Measurements from ENCODE around the gene HDAC11. TPM values are rescaled to one million over a fixed set of nuclear protein-coding genes. Genes with fewer than 3 reads are reported as not detected.

Gene HDAC11
- total RNA-seq, 2 donors from 2014 or later = 12.9 to 15.3 TPM

DNA sequence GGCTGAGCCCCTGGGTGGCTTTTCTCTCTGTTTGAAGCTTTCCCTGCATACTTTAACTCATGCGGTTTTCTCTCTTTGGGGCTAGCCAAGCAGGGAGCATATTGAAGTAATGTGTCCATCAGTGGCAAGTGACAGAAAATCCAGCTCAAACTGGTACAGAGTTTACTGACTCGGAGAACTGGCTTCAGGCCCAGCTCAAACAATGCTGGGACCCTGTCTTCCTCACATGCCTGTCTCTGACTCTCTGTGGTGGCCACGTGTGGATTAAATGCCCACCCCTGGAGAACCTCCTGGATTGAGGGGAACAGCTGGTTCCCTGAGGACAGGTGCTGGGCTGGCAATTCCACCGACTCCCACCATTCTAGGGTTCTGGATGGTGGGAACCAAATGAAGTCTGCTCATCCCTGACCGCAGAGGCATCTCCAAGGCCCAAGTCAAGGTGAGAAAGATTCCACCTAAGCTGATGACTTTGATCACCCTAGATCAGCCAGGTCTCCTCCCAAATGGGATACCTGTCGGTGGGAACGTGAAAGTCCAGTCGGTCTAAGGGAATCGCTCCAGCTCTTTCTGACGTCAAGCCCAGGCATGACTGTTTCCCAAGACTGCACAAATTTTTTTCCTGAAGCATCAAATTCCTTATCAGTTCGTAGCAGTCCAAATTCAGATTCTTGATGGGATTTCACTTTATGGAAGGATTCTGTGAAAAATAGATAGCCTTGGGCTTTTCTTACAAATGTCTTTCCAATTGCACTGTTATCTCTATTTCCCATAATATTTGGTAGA lies 16.3 kb upstream of the HDAC11 start:
- no peak for DNase-seq (ENCODE audit: low spot score)
- intact Hi-C loops (cut with DNase I) = loop anchor here in 1 of 2 donors (10.0 kb wide), 1 partner anchor 379 kb away; no protein-coding TSS in a partner anchor

DNA sequence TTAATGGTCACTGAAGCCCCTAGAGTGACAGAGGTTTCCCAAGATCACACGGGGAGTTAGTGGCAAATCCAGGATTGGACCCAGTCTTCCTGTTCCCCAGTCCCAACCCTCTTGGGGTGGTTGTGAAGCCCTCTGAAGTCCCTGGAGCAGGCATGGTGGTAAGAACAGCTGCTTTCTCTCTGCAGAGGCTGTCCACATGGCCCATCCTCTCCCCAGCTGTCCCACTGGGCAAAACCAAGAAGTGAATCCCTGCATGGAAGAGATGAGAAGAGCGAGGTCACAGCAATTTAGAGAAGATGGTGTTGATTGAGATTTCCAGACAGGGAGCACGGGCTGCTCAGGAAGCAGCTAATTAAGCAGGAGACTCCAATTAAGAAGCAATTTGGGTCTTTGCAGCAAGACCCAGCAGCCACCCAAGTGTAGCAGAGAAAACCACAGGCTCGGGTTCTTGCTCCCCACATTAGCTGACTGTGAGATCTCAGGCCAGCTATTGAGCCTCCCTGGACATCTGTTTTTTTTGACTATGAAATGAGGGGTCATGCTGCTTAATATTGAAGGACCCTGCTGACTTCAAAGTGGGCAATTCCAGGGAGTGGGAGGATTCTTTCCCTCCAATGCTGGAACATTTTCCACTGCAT lies 14.8 kb upstream of the HDAC11 start:
- DNase-seq (ENCODE audit: low spot score) = no peak
- intact Hi-C loops (cut with DNase I) = loop anchor here in 1 of 2 donors (10.0 kb wide), 1 partner anchor 381 kb away; no protein-coding TSS in a partner anchor

DNA sequence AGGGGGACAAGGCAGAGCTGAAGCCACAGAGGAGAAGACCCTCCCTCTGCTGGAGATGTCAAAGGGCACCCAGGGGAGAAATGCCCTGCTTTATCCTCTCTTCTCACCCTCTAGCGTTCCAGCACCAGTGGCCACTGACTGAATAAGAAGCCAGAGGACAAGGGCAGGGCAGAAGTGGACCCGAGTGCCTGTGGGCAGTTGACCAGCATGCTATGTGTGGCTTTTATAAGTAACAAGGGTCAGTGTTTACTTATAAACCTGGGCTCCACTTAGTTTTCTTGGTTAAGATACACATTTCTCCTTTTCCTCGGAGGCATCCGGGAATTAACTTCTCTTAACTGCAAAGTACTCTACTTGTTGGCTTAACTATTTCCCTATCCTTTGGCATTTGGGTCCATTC lies 13.3 kb upstream of the HDAC11 start:
- no peak for DNase-seq (ENCODE audit: low spot score)
- intact Hi-C loops (cut with DNase I) = loop anchor here in 1 of 2 donors (10.0 kb wide), 1 partner anchor 382 kb away; no protein-coding TSS in a partner anchor

DNA sequence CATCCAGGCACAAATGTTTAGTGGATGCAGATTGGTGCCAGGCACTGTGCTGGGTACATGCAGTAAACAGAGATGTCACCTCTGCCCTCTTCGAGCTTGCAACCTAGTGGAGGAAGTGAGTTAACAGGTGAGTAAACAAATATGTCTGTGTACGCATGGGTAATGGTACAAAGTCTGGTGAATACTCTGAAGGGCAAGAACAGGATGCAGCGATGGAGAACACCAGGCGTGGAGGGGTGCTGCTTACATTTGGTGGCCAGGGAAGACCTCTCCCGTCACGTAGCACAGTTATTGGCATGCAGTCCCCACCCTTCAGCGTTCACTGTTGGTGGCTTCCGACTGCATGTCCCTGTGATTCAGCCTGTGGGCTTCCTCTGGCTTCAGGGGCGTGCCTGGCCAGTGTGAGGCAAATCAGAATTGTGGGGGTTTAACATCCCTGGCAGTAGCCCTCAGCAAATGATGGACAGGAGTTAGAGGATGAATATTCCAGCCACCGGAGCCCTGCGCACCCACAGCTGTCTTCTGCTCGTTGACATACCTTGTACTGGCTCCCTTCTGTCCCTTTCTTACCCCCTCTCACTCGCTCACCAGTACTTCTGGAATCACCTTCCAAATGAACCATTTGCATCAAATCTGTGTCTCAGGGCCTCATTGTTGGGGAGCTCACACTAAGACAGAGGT lies 9.1 kb upstream of the HDAC11 start:
- peak; percentile 47 for DNase-seq (ENCODE audit: low spot score)
- intact Hi-C loops (cut with DNase I) = no loop called here

DNA sequence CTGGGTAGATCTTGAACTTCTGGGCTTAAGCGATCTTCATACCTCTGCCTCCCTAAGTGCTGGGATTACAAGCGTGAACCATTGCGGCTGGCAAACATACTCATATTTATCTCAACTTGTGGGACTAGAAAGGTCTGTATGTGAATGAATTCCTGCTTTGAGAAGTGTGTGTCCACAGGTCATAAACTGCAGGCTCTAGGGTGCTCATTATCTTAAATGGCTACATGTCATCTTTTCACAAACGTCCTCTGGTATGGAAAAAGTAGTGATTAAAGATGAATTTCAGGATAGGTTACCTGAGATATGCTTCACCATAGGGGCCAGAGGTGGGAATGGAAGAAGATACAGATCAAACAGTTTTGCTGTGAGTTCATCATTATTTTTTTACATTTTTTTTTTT lies 7.8 kb upstream of the HDAC11 start:
- intact Hi-C loops (cut with DNase I) = no loop called here
- DNase-seq (ENCODE audit: low spot score) = no peak

DNA sequence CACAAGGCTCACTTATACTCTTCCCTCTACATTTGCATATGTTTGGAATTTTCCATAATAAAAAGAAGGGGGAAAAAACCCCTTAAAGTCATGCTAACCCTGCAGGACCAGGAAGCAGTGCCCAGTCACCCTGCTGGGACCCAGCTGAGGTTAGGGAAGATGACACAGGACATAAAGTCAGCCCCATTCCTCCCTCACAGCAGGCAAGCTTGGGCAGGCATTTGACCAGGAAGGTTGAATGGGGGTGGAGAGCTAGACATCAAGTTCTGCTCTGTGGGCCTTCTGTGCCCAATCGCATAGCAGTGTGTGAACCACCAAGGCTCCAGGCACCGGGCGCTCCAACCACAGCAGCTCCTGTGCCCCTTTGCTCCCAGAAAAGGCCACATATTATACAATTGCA lies 7.1 kb upstream of the HDAC11 start:
- peak; percentile 66 for DNase-seq (ENCODE audit: low spot score)
- intact Hi-C loops (cut with DNase I) = no loop called here

DNA sequence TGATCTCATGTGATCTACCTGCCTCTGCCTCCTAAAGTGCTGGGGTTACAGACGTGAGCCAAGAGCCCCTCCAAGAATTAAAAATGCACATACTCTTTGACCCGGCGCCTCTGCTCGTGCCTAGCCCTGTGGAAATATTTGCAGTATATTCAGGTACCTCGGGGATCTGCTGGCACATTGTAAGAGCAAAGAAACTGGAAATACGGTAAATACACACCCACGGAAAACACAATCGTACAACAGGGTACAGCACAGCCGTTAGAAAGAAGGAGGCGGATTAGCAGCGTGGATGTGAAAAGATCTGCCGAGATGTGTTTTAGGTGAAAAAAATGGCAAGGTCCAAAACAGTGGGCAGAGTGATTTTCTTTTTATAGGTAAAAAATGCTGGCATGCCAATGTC lies 6.1 kb upstream of the HDAC11 start:
- intact Hi-C loops (cut with DNase I) = no loop called here

DNA sequence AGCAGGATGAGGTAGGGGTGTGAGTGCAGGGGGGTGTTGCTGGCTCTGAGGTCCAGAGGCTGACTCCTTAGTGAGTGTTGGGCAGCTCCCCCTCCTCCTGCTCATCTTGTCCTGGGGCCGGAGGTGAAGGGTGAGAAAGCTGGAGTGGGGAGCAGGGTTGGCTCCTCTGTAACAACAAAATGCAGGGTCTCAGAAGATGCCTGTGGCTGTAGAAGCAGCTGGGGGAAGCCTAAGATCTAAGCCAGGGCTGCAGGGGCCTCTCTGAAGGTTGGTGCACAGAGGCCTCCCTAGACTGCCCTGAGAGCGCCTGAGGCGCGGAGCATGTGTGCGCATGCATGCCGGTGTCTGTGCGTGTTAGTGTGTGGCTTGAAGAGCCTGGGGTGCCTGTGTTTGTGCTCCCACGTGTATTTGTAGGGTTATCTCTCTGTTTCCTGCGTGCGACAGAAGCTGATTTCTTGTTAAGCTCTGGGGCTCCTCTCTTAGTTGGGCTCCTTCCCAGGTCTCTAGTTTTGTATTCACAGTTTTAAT lies 5.3 kb upstream of the HDAC11 start:
- intact Hi-C loops (cut with DNase I) = no loop called here
- peak; percentile 56 for DNase-seq (ENCODE audit: low spot score)

More for the DNA sequence above, 6.1 kb upstream of the HDAC11 start:
- DNase-seq (ENCODE audit: low spot score) = peak; percentile 47

DNA sequence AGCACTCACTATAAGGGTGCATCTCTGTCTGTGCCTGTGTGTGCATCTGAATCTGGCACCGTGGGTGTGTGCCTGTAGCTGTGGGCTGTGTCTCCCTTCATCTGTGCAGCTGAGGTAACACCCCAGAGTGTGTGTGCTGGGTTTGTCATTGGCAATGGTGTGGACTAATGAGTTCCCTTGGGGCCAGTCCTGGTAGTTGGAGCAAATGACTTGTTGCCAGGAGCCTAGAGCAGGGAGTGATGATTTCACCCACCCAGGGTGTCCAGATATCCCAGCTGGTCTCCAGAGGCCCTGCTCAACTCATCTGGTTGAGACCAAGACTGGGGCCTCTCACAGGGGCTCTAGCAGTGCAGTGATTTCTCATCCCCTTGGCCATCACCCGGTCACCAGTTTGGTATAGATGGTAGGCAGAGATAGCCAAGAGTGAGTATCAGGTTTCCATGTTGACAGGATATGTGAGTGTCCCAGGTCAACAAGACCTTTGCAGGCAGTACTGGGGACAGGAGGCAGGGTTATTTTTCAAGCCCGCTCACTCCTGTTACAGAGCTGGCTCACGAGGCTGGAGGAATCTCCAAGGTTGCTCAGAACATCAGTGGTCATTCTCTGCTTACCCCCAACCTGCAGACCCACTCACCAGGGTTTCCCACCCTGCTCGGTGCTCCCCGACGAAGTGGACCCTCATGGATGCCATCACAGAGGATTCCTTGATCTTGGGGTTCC lies 4.1 kb upstream of the HDAC11 start:
- intact Hi-C loops (cut with DNase I) = no loop called here
- peak; percentile 56 for DNase-seq (ENCODE audit: low spot score)

DNA sequence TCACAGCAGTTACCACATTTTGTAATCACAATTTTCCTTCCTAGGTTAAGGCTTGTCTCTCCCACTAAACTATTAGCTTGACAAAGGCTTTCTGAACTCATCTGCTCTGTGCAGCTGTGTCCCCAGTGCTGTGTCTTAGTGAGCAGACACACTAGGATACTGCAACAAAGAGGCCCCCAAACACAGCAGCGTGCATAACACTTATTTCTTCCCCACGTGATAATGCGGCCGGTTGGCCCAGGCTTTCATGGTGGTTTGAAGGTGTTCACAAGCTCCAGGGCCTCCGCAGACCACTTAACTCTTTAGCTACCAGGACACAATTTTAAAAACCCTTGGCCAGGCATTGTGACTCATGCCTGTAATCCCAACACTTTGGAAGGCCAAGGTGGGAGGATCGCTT lies 2.2 kb upstream of the HDAC11 start:
- DNase-seq (ENCODE audit: low spot score) = peak; percentile 16
- intact Hi-C loops (cut with DNase I) = no loop called here

DNA sequence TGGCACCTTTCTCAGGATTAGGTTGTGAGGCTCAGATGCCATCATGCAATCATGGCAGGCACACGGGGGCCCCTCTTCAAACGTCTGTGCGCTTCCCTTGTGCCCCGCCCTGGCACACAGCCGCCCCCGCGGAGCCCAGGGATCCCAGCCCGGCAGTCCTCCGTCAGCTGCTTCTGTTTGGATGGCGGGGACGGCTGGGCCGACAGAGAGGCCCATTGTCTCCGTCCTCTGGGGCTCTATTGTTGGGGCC lies 849 bp upstream of the HDAC11 start:
- intact Hi-C loops (cut with DNase I) = no loop called here
- DNase-seq (ENCODE audit: low spot score) = peak; percentile 84

DNA sequence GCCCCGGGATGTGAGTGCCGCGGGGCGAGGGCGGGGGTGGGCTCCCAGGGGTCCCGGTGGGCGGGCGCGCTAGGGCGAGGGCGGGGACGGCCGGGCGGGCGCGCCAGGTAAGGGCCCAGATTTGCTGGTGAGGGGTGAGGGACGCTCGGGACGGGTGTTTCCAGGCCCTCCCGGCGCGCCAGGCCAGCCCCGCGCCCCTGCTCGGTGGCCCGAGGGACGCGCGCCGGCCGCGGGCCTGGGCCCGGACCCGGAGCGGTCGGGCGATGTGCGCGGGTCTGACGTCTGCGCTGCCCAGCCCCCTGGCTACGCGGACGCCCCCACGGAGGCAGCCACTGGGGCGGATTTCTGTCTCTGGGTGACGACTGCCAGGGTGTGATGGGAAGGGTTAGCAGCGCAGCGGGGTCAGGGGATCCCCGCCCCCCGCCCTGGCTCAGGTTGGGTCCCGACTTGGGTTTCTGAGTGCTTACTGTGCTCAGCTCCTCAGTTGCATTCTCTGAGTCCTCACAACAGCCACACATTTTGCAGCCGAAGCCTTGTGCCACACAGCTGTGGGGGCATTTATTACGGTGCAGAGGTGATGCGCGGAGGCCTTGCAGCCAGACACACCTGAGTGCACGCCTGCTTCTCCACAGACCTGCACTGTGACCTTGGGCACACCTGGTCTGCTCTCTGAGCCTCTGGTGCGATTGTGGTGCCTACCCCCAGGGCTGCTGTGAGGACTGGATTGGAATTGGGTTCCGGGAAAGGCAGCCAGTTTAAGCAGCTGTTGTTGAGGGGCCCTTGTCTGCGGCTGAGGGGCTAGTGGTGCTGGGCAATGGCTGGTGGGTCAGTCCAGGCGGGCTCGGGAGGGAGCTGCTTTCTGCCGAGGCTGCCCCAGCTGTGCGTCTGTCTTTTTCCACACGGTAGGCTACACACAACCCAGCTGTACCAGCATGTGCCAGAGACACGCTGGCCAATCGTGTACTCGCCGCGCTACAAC lies 523 bp downstream of the HDAC11 start:
- peak; percentile 77 for DNase-seq (ENCODE audit: low spot score)
- intact Hi-C loops (cut with DNase I) = no loop called here

DNA sequence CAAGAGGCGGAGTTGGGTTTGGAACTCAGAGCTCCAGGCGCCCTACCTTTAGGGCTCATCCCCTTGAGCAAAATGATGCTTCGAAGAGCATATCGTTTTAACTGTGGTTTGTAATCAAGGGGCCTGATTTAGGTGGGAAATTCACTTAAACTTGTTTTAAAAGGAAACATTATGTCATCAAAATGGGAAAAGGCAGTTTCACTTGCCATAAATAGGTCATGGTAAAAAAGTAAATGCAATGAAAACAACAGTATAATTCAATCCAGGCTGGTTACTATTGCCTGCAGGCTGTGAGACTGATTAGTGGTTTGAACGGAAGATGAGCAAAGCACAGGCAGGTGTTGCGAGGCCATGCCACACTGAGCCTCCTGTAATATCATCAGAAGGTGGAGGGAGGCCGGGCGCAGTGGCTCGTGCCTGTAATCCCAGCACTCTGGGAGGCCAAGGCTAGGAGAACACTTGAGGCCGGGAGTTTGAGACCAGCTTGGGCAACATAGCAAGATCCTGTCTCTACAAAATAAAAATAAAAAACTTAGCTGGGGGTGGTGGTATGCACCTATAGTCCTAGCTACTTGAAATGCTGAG lies 2.1 kb downstream of the HDAC11 start:
- DNase-seq (ENCODE audit: low spot score) = peak; percentile 64
- intact Hi-C loops (cut with DNase I) = no loop called here

DNA sequence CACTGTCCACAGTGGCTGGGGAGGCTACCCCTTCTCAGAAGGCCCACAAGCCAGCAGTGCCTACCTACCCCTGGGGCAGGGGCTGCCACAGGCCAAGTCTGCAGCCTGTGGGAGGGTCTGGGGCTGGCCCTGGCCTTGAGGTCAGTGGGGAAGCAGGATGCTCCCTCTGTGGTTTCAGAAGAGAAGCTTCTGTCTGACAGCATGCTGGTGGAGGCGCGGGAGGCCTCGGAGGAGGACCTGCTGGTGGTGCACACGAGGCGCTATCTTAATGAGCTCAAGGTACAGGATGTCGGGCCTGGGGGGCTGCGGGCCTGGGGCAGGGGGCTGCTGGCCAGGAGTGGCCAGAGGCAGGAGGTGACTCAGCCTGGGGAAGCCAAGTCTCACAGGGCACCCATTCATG lies 3.2 kb downstream of the HDAC11 start:
- DNase-seq (ENCODE audit: low spot score) = peak; percentile 75
- intact Hi-C loops (cut with DNase I) = no loop called here

DNA sequence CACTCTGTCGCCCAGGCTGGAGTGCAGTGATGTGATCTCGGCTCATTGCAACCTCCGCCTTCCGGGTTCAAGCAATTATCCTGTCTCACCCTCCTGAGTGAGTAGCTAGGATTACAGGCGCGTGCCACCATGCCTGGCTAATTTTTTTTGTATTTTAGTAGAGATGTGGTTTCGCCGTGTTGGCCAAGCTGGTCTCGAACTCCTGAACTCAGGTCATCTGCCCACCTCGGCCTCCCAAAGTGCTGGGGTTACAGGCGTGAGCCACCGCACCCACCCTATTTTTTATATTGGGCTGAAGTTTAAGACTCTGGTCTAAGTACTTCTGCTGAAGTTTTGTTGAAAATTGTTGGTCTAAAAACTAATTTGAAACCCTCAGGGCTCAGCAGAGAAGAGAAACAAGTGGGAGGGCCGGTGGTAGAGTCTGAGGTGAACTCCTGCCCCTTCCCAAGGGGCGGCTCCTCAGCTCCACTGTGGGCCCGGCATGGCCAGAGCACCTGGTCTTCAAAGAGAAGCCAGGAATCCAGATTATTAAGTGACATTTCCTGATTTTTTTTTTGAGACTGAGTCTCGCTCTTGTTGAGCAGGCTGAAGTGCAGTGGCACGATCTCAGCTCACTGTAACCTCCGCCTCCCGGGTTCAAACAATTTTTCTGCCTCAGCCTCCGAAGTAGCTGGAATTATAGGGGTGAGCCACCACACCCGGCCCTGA lies 4.0 kb downstream of the HDAC11 start:
- DNase-seq (ENCODE audit: low spot score) = peak; percentile 54
- intact Hi-C loops (cut with DNase I) = no loop called here

DNA sequence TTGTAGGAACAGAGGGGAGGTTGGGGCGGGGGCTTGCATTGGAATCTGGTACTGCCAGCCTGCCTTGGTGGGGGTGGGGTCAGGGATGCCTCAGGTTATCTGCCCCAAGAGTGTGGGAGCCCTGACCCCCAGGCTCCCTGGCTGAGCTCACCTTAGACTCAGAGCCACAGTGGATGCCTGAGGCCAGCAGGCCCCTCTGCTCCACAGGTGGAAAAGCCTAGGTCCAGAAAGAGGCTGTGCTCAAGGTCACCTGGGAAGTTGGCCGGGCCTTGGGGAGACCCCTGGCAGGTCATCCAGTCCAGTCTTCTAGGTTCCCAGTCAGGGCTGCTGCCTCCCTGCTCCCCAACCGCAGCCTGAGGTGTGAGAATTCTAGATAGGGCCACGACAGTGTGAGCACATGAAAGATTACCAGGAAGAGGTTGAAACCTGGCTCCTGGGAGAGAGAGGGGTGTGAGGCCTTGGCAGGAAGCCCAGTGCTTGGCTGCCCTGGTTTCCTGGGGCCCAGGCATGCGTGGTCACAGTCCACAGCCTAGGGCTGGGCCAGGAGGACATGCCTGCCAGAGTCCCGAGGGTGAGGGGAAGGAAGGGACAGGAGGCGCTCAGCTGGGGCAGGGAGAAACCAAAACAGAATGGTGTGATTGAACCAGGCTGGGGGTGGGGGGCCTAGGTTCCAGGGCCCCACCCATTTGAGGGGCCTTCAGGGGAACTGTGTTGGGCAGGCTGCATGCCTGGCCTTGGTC lies 4.9 kb downstream of the HDAC11 start:
- intact Hi-C loops (cut with DNase I) = no loop called here
- DNase-seq (ENCODE audit: low spot score) = peak; percentile 83
